Karpas-422 (cell line): Measurements from ENCODE around the gene TRIM49D2. TPM values are rescaled to one million over a fixed set of nuclear protein-coding genes. Genes with fewer than 3 reads are reported as not detected.
"Not testable (repeated sequence)": the region's sequence is repeated elsewhere in the genome, so short reads cannot be mapped to it uniquely, and the experiment has no call there.

Experiments
- DNase-seq: peaks from one replicate; pipeline ENCODE4 v3.0.0-alpha.2; 2015
- H2AFZ ChIP-seq: fragments of 200-600 bp; sonication (generic); 2 replicates; pipeline ENCODE4 v1.6.1; 2014; ENCODE audit warnings: antibody characterized with exemption, low read length, mixed read lengths
- H3K27ac ChIP-seq: fragments of 200-600 bp; sonication (generic); 2 replicates; pipeline ENCODE4 v1.5.1; 2014; ENCODE audit warnings: mild to moderate bottlenecking, low read length, moderate library complexity
- H3K27me3 ChIP-seq: fragments of 200-600 bp; sonication (generic); 2 replicates; pipeline ENCODE4 v1.6.1; 2014; ENCODE audit warnings: low read length, mixed read lengths
- H3K36me3 ChIP-seq: fragments of 200-600 bp; sonication (generic); 2 replicates; pipeline ENCODE4 v1.6.1; 2014; ENCODE audit warnings: low read length, mixed read lengths; ENCODE audit not compliant: insufficient read depth
- H3K4me1 ChIP-seq: fragments of 200-600 bp; sonication (generic); 2 replicates; pipeline ENCODE4 v1.6.1; 2014; ENCODE audit warnings: mild to moderate bottlenecking, low read length, mixed read lengths
- H3K4me2 ChIP-seq: fragments of 200-600 bp; sonication (generic); 2 replicates; pipeline ENCODE4 v1.6.1; 2014; ENCODE audit warnings: low read length, low read depth, mild to moderate bottlenecking; ENCODE audit not compliant: poor library complexity, severe bottlenecking
- H3K4me3 ChIP-seq: fragments of 200-600 bp; sonication (generic); 2 replicates; pipeline ENCODE4 v1.5.1; 2014; ENCODE audit warnings: mild to moderate bottlenecking, antibody characterized with exemption, low read length, mixed read lengths
- H3K79me2 ChIP-seq: fragments of 200-600 bp; sonication (generic); 2 replicates; pipeline ENCODE4 v1.6.1; 2014; ENCODE audit warnings: mild to moderate bottlenecking, low read length, mixed read lengths
- H3K9ac ChIP-seq: fragments of 200-600 bp; sonication (generic); 2 replicates; pipeline ENCODE4 v1.6.0; 2014; ENCODE audit warnings: low read length
- H3K9me2 ChIP-seq: fragments of 200-600 bp; sonication (generic), shearing (Covaris generic); replicated peaks from 2 replicates; pipeline ENCODE4 v1.6.0; 2014; ENCODE audit warnings: mild to moderate bottlenecking, low read length, moderate library complexity; ENCODE audit not compliant: insufficient read depth
- H3K9me3 ChIP-seq: fragments of 300-700, 200-600 bp; sonication (generic); 2 replicates; pipeline ENCODE4 v1.6.1; 2014; ENCODE audit warnings: low read length, mixed read lengths
- H4K20me1 ChIP-seq: fragments of 200-600 bp; sonication (generic); 2 replicates; pipeline ENCODE4 v1.6.1; 2014; ENCODE audit warnings: mild to moderate bottlenecking, antibody characterized with exemption, low read length, low read depth; ENCODE audit not compliant: insufficient read depth
- total RNA-seq: library from RNA; depleted of rRNA; stranded (reverse); fragments of >200 nt; shearing (Covaris generic); gene quantifications from 2 replicates; pipeline ENCODE4 v1.2.3, GENCODE V29; 2014; ENCODE audit warnings: low replicate concordance; rRNA removed

The TRIM49D2 gene, protein sequence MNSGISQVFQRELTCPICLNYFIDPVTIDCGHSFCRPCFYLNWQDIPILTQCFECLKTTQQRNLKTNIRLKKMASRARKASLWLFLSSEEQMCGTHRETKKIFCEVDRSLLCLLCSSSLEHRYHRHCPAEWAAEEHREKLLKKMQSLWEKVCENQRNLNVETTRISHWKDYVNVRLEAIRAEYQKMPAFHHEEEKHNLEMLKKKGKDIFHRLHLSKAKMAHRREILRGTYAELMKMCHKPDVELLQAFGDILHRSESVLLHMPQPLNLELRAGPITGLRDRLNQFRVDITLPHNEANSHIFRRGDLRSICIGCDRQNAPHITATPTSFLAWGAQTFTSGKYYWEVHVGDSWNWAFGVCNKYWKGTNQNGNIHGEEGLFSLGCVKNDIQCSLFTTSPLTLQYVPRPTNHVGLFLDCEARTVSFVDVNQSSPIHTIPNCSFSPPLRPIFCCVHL
- total RNA-seq, result not detected in 2 replicates

DNA sequence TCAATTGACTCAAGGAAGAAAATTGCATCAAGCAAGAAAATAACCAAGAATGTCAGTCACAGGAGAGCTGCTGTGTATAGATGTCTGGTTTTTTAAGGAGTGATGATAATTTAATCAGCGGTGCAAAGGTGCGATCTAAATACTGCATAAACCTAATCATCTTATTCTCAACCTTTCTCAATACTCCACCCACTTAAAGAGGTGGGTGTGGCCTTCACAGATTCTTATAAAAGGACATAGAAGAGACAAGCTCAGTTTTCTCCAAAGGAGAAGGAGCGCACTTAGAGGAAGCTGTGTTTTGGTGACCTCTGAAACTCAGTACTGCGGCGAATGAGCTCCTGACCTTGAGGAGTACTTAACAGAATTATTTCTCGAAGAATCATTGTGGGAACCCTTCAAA lies at the start of gene TRIM49D2:
Gene TRIM49D2 (plus strand): TSS at position 301 of the 400 bp plus-strand sequence. CDS start 2,698 bp downstream, outside the sequence.
- H3K36me3 ChIP-seq, H3K27ac ChIP-seq, H3K4me2 ChIP-seq, H3K9me2 ChIP-seq, H3K4me1 ChIP-seq, H3K79me2 ChIP-seq, H4K20me1 ChIP-seq, H3K27me3 ChIP-seq, H3K9ac ChIP-seq, H3K4me3 ChIP-seq, H2AFZ ChIP-seq, DNase-seq, H3K9me3 ChIP-seq: not testable (repeated sequence)

DNA sequence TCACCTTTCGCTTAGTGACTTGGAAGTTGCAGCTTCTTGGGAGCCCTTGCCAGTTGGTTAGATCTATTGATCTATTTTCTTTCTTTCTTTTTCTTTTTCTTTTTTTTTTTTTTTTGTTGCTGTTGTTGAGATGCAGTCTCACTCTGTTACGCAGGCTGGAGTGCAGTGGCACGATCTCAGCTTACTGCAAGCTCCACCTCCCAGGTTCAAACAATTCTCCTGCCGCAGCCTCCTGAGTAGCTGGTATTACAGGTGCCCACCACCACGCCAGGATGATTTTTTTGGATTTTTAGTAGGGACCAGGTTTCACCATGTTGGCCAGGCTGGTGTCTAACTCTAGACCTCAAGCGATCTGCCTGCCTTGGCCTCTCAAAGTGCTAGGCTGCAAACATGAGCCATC lies 46.4 kb upstream of the TRIM49D2 start:
- not testable (repeated sequence) for H4K20me1 ChIP-seq, H3K4me3 ChIP-seq, H3K4me2 ChIP-seq, H3K9me3 ChIP-seq, H3K9ac ChIP-seq, H3K27me3 ChIP-seq, H3K27ac ChIP-seq, H3K79me2 ChIP-seq, H2AFZ ChIP-seq, H3K4me1 ChIP-seq, H3K36me3 ChIP-seq, DNase-seq, H3K9me2 ChIP-seq

DNA sequence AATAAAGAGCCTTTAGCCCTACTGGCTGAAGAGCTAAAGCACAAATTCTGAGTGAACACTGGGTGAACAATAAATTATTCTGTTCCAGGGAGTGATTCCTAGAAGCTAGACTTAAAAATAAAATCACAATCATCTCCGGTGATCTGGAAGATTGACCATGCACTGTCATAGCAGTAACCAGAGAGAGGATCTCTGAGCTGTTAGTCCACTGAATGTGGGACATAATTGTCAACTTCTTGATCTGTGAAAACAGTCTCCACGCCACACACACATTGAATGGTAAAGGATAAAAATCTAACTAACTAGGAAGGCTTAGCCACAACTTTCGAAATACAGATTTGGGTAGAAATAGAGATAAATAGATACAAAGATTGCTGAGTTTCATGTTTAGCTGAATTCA lies 30.6 kb upstream of the TRIM49D2 start:
- not testable (repeated sequence) for H3K9ac ChIP-seq, DNase-seq, H3K27ac ChIP-seq, H3K4me1 ChIP-seq, H3K79me2 ChIP-seq, H4K20me1 ChIP-seq, H2AFZ ChIP-seq, H3K27me3 ChIP-seq, H3K4me3 ChIP-seq, H3K9me2 ChIP-seq, H3K36me3 ChIP-seq, H3K9me3 ChIP-seq, H3K4me2 ChIP-seq

DNA sequence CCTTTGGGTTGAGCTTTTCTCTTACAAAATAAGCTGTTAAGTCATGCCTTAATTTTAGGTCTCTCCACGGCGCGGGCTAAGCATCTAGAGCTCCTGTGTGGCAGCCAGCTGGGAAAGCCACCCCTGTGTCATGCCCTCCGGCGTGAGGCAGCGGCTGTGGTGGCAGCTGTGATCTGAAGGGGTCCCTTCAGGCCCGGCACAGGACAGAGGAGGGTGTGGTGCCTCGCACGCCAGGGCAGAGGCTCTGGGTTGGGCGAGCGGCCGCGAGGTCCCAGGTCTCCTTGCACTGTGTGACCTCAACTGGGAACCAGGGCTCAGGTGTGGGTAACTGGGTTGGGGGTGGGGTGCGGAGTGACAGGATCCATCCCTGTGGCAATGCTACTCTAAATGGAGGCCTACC lies 23.1 kb upstream of the TRIM49D2 start:
- H3K4me3 ChIP-seq, H3K4me2 ChIP-seq, H4K20me1 ChIP-seq, H3K4me1 ChIP-seq, H3K9me2 ChIP-seq, H3K9me3 ChIP-seq, DNase-seq, H3K36me3 ChIP-seq, H3K9ac ChIP-seq, H3K27ac ChIP-seq, H3K27me3 ChIP-seq, H3K79me2 ChIP-seq, H2AFZ ChIP-seq: not testable (repeated sequence)

DNA sequence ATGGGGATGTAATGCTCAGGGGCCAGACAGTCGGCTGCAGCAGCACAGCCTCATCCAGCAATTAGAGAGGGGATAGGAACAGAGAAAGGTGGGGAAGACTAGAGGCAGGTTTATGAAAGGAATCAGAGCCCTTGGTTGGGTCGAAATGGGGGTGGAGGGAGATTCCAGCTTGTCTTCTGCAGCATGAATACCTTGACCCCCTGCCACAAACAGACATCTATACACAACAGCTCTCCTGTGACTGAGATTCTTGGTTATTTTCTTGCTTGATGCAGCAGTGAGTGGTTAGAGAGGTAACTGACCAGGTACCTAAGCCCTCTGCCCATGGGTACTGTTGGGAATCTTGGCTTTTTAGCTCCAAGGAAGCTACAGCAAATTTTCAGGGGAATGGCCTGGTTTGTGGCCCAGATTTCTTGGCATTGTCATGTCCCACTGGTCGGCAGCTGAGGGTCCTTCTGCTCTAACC lies 1.6 kb upstream of the TRIM49D2 start, which contains the start of gene TRIM49D1:
Gene TRIM49D1 (minus strand): TSS at position 51 of the 466 bp plus-strand sequence. CDS start 4,535 bp downstream, outside the sequence.
- Histone ChIP-seq H3K79me2 (no peaks in the 10 kb centered on the region), H3K27ac (no peak within 1 kb of the TSS), H3K9me3 (no peaks in the 10 kb centered on the region), H3K9ac (no peak within 1 kb of the TSS), H3K4me2 (no peak within 1 kb of the TSS), H3K4me3 (no peak within 1 kb of the TSS), H3K36me3 (no peaks in the 10 kb centered on the region), H3K9me2 (no peaks in the 10 kb centered on the region), H3K4me1 (no peaks in the 10 kb centered on the region), H2AFZ (no peak within 1 kb of the TSS), H3K27me3 (no peaks in the 10 kb centered on the region), H4K20me1 (no peaks in the 10 kb centered on the region)
- no peak for DNase-seq

DNA sequence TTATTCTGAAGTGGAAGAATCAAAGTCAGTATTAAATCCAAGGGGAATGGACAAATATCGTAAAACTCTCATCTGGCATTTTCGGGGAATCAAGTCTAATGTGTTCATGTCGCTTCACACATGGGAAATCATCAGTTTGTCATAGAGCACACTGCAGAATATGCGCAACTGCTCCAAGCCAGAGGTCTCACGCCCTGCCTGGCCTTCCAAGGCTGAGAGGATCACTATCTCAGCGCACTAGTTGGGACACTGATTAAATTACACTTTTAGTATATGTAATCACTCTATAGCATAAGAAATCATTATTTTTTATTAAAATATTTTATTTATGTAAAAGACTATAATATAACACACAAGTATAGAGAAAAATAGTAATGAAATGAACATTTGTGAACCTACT lies 37.0 kb downstream of the TRIM49D2 start:
- not testable (repeated sequence) for H3K9ac ChIP-seq, H3K27ac ChIP-seq, DNase-seq, H3K36me3 ChIP-seq, H3K9me2 ChIP-seq, H3K4me3 ChIP-seq, H3K79me2 ChIP-seq, H3K4me2 ChIP-seq, H2AFZ ChIP-seq, H3K9me3 ChIP-seq, H3K27me3 ChIP-seq, H3K4me1 ChIP-seq, H4K20me1 ChIP-seq

DNA sequence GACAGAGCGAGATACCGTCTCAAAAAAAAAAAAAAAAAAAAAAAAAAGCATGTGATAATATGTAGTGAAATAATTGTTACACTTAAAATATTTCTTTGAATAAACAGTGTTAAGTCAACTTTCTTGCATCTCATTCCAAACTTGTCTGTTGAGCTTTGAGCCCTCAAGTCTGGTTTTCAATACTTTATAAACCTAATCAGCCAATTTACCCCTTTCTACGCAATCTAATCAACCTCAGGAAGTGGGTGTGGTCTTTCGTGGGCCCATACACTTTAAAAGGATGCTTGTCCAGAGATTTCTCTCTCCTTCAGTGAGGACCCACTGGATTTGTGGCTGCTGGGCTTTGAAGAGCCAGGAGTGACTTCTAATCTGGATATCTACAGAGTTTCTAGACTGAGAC lies 41.9 kb downstream of the TRIM49D2 start, which contains the start of gene TRIM64:
Gene TRIM64 (plus strand): TSS at position 301 of the 400 bp plus-strand sequence. CDS start 2,467 bp downstream, outside the sequence.
- not testable (repeated sequence) for H3K9me3 ChIP-seq, DNase-seq, H3K4me3 ChIP-seq, H4K20me1 ChIP-seq, H3K9ac ChIP-seq, H2AFZ ChIP-seq, H3K27ac ChIP-seq, H3K4me1 ChIP-seq, H3K9me2 ChIP-seq, H3K27me3 ChIP-seq, H3K36me3 ChIP-seq, H3K4me2 ChIP-seq, H3K79me2 ChIP-seq
